OCI-LY1 (cell line): ENCODE measurements around the gene CUL2.

ENCODE experiments used
- EZH2 ChIP-seq: fragments of 200-600 bp; sonication (generic), shearing (Covaris generic); IDR thresholded peaks from 2 replicates; pipeline ENCODE4 v1.8.0; 2017; ENCODE audit warnings: borderline replicate concordance, mixed run types, mild to moderate bottlenecking, antibody characterized with exemption, low read length, moderate library complexity, mixed read lengths
- TF ChIP-seq, protein P1 (sequence below): fragments of 200-600 bp; sonication (generic), shearing (Covaris generic); IDR thresholded peaks from 2 replicates; pipeline ENCODE4 v1.5.1; 2017; ENCODE audit warnings: mild to moderate bottlenecking, antibody characterized with exemption, low read length, moderate library complexity, mixed read lengths

DNA sequence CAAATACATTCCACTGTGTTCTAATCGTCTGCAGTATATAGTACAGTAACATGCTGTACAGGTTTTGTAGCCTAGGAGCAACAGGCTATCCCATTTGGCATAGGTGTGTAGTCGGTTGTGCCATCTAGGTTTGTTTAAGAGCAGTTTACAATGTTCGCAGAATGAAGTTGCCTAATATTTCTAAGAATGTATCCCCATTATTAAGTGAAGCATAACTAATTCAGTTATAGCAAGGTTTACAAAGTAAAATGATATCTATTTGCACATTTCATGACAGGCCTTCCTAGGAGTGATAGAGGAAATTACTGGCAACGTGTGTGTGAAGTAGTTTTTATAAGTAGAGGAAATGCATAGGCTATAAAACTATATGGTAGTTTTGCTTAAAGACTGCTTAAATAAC is 40.5 kb upstream of the CUL2 start:
- TF ChIP-seq, protein P1, sequence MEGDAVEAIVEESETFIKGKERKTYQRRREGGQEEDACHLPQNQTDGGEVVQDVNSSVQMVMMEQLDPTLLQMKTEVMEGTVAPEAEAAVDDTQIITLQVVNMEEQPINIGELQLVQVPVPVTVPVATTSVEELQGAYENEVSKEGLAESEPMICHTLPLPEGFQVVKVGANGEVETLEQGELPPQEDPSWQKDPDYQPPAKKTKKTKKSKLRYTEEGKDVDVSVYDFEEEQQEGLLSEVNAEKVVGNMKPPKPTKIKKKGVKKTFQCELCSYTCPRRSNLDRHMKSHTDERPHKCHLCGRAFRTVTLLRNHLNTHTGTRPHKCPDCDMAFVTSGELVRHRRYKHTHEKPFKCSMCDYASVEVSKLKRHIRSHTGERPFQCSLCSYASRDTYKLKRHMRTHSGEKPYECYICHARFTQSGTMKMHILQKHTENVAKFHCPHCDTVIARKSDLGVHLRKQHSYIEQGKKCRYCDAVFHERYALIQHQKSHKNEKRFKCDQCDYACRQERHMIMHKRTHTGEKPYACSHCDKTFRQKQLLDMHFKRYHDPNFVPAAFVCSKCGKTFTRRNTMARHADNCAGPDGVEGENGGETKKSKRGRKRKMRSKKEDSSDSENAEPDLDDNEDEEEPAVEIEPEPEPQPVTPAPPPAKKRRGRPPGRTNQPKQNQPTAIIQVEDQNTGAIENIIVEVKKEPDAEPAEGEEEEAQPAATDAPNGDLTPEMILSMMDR, result no peak
- TF ChIP-seq EZH2, result no peak
